ENCODE data around the gene ELF4. TPM values are rescaled to one million over a fixed set of nuclear protein-coding genes. Genes with fewer than 3 reads are reported as not detected.

ELF4 gene
- total and polyA plus RNA-seq, 9 of the 15 experiments (the other 6 are each of a cell fraction or from before 2014, with no cell fraction given), result 5.9 to 55.8 (median 25.2) TPM

- TF ChIP-seq ARID3A (IDR thresholded peaks at IDR 0.05; ENCODE audit: borderline replicate concordance, low read depth, low read length) (no peak), RNF2 (IDR thresholded peaks at IDR 0.05) (peak; percentile 82; the same call in 1 of the 2 replicates), E2F8 (IDR thresholded peaks at IDR 0.05; ENCODE audit: low read depth, partially characterized antibody) (no peak), NFATC3 (IDR thresholded peaks at IDR 0.05) (no peak), USF1 (CRISPR knock-in tag; IDR thresholded peaks at IDR 0.05) (peak; percentile 93), BCOR (IDR thresholded peaks at IDR 0.05) (no peak), CBX5 (IDR thresholded peaks at IDR 0.05; ENCODE audit: borderline replicate concordance, low read depth) (no peak), HCFC1 (IDR thresholded peaks at IDR 0.05; ENCODE audit: low read depth, low read length) (no peak), GTF2A2 (tag; IDR thresholded peaks at IDR 0.05) (no peak), FOXK2 (conservative IDR thresholded peaks at IDR 0.05 in 1 of 2, IDR thresholded peaks at IDR 0.05 in 1 of 2; ENCODE audit: low read depth in 2 of 2) (peak; percentile 44 to 60; a peak in 1 of 4 replicates), ATF4 (CRISPR knock-in tag; IDR thresholded peaks at IDR 0.05) (no peak), ILF3 (IDR thresholded peaks at IDR 0.05; ENCODE audit: borderline replicate concordance) (no peak), PHF20 (IDR thresholded peaks at IDR 0.05; ENCODE audit: partially characterized antibody) (no peak), TEAD2 (tag; IDR thresholded peaks at IDR 0.05) (no peak), ZNF77 (CRISPR knock-in tag; IDR thresholded peaks at IDR 0.05) (no peak), FOXJ2 (tag; IDR thresholded peaks at IDR 0.05) (no peak), ZNF217 (CRISPR knock-in tag; IDR thresholded peaks at IDR 0.05) (no peak), NR2C1 (IDR thresholded peaks at IDR 0.05) (no peak), NR2C1 (tag; IDR thresholded peaks at IDR 0.05) (peak; percentile 29; the same call in 1 of the 2 replicates), USF2 (CRISPR knock-in tag; IDR thresholded peaks at IDR 0.05) (peak; percentile 87), KAT8 (IDR thresholded peaks at IDR 0.05; ENCODE audit: low read depth) (no peak), TOE1 (IDR thresholded peaks at IDR 0.05; ENCODE audit: borderline replicate concordance) (no peak), TOE1 (CRISPR knock-in tag; IDR thresholded peaks at IDR 0.05; ENCODE audit: borderline replicate concordance, low read depth) (no peak), SMARCA4 (IDR thresholded peaks at IDR 0.05) (no peak)
Observed at GRCh38 chrX:130082244-130083106, 27.8 kb downstream of the ELF4 start (continued).

Measured in K562 (cell line).